NCI-H146 treated with DMSO at 0.1 percent for 48 hours (cell line): ENCODE measurements around the gene FHOD1.

Experiments used
- DNase-seq: peaks from one replicate; lab custom pipeline; 2025; ENCODE audit not compliant: unreplicated experiment; lab: John Stamatoyannopoulos, UW

Gene FHOD1

DNA sequence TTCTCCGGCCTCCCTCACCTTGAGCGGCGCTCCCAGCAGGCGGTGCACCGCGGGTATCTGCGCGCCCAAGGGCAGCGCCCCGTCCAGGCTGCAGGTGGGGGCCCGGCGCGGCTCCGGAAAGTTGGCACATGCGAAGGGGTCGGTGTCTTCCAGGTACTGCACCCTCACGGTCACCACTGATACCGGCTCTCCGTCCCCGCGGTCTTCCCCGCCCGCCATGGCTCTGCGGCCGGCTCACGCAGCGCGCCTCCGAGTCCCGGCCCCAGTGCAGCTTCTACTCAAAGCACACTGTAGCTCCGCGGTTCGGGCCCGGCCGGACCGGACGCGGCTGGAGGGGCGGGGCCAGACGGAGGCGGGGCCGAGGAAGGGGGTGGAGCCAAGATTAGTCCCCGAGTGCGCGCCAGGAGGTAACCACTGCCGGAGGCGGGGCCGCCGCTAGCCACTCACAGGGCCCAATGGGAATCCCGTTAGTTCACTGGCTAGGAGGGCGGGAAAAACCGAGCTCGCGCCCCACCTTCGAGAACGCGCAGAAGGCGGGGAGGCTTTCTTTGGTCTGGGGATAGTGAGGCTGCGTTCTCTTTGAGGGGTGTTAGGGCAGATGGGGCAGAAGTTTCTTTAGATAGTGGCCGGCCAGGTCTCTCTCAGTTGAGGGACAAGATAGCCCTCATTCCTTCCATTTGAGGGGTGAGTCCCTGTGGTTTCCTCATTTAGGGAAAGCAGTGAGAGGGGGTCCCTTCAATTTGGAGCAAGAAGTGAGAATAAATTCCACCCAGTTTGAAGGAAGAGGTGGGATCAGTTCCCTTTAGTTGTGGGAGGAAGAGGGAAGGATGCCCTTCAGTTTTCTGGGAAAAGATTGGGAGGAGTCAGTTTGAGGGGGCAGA is at the start of gene FHOD1:
TSS of gene FHOD1 (minus strand) at position 290 of the 881 bp plus-strand sequence. CDS start at position 219, 71 bp downstream.
- peak; percentile 81 for DNase-seq

DNA sequence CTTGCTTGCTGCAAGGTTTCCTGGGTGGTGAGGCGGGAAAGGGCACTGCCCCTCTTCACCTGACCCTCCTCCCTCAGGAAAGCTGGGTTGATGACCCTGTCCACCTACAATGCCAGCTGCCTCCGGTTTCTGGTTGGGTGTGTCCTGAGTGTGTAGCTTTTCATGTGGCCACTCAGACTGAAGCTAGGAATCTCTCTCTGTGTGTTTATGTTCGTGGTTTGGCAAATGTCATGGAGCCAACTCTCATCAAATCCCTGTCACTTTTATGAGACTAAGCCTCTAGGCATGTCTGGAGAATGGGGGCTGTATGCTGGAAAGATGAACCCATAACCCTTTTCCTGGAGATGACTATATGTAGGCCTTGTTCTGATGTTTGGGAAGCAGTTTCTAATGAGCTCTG is 49.1 kb upstream of the FHOD1 start:
- no peak for DNase-seq

DNA sequence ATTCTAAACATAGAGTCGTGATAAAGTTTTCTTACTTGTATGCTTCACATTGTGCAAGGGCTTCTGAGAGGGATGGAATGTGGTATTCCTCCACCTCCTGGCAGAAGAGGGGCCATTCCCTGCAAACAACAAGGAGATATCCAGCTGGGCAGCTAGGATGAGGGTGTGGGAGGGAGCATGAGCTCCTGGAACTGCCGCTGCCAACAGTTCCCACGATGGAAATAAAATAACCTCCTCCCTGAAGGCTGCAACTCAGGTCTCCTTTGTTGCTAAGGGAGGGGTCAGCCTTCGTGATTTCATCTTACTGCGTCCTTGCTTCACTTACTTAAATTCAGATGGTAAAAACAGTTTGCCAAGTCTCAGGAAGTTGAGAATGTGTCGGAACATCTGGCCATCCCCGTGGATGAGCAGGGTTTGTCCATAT is 47.7 kb upstream of the FHOD1 start:
- no peak for DNase-seq

DNA sequence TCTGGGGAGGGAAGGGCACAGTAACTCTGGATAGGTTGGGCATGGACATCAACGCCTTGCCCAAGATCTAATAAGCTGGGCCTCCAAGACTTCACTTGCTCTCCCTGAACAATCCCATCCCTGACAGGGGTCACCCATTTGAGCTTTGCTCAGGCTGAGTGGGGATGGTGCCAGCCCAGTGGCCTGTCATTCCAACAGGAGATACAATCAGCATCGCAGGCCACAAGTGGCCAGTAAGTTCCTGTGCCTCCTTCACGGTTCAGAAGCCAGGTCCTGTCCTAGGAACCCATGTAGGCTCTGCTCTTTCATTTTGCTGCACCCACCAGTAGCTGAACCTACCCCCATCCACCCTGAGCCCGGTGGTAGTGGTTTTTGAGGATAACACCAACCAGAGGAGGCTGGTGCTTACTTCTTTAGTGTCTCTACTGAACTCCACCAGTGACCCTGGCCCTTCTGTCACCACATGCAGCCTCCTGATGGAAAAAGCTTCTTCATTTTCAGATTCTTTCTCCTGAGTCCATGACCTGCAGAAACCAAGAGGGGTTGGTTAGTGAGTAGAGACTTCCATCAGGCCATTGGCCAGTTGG is 47.0 kb upstream of the FHOD1 start:
- DNase-seq, result no peak

DNA sequence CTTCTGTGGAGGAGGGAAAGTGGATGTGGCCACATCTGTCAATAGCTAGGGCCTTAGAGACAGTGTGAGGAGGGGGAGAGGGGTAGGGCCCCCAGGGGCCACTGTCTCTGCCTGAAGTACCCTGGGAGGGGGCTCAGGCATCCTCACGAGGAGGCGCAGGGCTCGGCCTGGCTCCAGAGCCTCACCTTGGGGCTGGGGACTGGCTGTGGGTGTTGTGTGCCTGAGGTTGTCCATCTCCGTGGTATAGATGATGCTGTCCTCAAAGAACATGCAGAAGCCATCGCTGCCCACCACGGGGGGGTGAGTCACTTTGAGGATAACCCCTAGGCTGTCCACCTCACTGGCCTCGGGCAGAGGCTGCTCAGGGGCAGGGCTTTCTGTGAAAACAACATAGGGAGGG is 44.2 kb upstream of the FHOD1 start:
- no peak for DNase-seq

DNA sequence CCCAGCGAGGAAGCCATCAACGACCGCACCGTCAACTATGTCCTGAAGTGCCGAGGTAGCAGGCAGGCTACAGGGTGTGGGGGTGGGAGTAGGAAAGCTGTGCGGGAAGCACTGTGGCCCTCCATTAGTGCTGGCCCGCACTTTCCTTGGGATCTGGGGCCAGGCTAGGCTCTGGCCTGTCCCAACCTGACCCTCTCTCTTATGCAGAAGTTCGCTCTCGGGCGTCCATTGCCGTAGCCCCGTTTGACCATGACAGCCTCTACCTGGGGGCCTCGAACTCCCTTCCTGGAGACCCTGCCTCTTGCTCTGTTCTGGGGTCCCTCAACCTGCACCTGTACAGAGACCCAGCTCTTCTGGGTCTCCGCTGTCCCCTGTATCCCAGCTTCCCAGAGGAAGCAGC is 40.7 kb upstream of the FHOD1 start:
- DNase-seq, result no peak

DNA sequence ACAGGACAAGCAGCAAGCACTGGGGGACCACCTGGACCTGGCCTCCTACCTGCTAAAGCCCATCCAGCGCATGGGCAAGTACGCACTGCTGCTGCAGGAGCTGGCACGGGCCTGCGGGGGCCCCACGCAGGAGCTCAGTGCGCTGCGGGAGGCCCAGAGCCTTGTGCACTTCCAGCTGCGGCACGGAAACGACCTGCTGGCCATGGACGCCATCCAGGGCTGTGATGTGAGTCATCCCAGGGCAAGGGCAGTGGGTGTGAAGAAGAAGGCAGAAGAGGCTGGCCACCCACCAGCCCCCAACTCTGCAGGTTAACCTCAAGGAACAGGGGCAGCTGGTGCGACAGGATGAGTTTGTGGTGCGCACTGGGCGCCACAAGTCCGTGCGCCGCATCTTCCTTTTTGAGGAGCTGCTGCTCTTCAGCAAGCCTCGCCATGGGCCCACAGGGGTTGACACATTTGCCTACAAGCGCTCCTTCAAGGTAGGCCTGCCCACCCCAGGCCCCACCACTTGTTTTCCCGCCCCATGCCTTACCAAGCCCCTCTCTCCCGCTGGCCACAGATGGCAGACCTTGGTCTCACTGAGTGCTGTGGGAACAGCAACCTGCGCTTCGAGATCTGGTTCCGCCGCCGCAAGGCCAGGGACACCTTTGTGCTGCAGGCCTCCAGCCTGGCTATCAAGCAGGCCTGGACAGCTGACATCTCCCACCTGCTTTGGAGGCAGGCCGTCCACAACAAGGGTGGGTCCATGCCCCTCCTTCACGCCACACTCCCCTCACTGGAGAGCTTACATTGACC is 39.4 kb upstream of the FHOD1 start:
- DNase-seq, result no peak

DNA sequence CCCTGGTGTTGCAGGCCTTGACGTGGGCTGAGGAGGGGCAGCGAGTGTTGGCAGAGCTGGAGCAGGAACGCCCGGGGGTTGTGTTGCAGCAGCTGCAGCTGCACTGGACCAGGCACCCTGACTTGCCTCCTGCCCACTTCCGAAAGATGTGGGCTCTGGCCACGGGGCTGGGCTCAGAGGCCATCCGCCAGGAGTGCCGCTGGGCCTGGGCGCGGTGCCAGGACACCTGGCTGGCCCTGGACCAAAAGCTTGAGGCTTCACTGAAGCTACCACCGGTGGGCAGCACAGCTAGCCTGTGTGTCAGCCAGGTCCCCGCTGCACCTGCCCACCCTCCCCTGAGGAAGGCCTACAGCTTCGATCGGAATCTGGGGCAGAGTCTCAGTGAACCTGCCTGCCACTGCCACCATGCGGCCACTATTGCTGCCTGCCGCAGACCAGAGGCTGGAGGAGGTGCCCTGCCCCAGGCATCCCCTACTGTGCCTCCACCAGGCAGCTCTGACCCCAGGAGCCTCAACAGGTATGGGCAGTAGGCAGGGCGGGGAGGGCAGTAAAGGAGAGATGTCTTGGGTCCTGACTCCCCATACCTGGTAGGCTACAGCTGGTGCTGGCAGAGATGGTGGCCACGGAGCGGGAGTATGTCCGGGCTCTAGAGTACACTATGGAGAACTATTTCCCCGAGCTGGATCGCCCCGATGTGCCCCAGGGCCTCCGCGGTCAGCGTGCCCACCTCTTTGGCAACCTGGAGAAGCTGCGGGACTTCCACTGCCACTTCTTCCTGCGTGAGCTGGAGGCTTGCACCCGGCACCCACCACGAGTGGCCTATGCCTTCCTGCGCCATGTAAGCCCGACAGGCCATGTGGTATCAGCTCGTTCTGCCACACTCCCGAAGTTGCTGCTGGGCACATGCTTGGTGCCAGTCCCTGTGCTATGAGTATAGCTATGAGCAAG is 37.7 kb upstream of the FHOD1 start:
- DNase-seq, result peak; percentile 59

DNA sequence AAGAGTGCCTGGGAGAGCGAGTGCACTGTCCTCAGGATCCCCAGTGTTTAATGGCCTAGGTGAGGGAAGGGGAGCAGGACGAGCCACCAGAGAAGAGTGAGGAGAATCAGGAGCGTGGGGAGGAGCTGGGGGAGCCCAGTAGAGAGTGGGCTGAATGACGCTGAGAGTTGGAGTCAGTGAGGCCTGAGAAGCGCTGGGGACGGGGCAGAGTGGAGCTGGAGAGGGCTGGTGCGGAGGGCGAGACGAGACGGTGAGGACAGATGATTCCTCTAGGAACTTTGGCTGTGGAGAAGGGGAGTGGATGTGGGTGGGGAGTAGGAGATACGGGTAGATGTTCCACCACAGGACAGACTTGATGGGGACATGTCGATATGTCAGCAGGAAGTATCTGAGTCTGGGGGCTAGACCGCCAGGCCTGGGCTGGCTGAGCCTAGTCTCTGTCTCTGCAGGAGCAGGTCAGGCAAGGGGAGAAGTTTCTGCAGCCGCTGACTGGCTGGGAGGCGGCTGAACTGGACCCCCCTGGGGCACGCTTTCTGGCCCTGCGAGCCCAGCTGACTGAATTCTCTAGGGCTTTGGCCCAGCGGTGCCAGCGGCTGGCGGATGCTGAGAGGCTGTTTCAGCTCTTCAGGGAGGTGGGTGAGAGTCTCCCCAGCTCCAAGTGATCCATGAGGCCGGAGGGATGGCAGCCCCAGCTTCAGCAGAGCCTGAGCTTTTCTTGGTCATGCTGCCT is 36.7 kb upstream of the FHOD1 start:
- DNase-seq, result no peak

DNA sequence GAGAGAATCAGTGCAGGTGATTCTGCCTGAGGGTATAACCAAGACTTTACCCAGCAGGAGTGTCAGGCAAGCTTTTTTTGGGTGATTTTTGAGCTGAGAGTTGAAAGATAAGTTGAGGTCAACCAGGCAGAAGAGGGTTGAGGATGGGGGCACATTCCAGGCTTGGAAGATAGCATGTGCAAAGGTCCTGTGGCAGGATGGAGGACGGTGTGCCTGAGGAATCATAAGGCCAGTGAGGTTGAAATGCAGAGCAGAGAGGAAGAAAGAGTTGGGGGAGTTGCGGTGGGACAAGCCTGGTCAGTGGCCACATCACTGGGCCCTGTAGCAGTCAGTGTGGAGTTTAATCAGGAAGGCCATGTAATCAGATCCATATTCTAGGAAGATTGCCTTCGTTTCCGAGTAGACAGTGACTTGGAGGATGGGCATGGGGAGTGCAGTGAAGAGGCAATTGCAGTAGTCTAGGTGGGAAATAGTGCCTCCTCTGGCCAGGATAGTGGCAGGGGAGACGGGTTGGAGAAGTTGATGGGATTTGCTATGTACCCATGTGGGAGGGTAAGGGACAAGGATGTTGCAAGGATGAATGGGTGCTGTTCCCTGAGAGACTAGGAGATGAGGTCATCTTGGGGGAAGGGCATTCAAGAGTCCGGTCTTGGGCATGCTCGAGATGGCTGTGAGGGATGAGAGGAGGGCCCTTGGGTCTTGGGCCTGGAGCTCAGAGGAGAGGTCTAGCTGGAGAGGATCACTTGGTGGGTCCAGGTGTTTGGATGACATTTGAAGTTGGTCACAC is 36.0 kb upstream of the FHOD1 start:
- DNase-seq, result no peak

DNA sequence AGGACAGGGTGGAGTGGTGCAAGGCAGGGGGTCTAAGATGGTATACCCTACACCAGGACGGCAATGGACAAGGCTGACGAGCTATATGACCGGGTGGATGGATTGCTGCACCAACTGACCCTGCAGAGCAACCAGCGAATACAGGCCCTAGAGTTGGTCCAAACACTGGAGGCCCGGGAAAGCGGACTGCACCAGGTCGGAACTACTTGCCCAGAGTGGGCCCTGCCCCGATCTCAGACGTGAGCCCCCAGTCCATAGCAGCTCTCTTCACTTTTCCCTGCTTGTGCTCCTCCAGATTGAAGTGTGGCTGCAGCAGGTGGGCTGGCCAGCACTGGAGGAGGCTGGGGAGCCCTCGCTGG is 35.1 kb upstream of the FHOD1 start:
- DNase-seq, result no peak

DNA sequence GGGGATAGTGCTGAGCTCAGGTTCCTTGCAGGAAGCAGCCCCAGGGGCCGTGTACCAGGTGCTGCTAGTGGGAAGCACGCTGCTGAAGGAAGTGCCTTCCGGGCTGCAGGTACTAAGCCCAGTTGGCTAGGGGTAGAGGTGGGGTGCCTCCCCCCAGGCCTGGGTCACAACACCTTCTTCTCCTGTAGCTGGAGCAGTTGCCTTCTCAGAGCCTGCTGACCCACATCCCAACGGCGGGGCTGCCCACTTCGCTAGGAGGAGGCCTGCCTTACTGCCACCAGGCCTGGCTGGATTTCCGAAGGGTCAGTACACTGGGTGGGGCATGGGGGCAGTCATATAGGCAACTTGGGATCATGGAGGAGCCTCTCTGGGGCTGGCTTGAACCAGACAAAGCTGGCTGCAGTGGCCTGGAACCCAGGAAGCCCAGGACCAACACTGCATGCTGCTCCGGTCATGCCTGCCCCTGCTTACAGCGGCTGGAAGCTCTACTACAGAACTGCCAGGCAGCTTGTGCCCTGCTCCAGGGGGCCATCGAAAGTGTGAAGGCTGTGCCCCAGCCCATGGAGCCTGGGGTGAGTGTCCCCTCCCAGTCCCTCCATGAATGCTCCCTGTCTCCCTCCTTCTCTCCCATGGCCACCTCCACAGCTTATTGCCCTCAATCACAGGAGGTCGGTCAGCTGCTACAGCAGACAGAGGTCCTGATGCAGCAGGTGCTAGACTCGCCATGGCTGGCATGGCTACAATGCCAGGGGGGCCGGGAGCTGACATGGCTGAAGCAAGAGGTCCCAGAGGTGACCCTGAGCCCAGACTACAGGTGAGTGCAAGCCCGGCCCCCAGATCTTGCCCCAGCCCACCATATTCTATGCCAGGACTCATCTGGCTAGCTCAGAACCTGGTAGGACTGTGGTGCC is 34.5 kb upstream of the FHOD1 start:
- no peak for DNase-seq

DNA sequence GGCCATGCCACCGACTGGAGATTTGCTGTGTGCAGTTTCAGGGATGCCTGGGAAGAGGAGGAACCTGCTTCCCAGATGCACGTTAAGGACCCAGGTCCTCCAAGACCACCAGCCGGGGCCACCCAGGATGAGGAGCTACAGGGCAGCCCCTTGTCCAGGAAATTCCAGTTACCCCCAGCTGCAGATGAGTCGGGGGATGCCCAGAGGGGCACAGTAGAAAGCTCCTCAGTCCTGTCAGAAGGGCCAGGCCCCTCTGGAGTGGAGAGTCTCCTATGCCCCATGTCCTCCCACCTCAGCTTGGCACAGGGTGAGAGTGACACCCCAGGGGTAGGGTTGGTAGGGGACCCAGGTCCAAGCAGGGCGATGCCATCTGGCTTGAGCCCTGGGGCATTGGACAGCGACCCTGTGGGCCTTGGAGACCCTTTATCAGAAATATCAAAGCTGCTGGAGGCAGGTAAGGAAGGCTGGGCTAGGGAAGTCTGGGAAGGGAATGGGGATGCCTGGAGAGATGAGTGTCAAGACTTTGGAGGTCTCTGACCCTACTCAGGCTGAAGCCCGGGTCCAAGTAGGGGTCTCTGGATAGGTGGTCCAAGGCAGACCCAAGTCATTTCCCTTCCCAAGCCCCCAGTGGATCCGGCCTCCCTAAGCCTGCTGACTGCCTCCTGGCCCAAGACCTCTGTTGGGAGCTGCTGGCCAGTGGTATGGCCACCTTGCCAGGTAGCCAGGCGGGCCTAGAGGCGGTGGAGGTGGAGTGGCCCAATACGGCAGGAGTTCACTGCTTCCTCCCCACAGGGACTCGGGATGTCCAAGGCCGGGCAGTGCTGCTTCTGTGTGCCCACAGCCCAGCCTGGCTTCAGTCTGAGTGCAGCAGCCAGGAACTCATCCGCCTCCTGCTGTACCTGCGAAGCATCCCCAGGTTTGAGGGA is 33.1 kb upstream of the FHOD1 start:
- no peak for DNase-seq

DNA sequence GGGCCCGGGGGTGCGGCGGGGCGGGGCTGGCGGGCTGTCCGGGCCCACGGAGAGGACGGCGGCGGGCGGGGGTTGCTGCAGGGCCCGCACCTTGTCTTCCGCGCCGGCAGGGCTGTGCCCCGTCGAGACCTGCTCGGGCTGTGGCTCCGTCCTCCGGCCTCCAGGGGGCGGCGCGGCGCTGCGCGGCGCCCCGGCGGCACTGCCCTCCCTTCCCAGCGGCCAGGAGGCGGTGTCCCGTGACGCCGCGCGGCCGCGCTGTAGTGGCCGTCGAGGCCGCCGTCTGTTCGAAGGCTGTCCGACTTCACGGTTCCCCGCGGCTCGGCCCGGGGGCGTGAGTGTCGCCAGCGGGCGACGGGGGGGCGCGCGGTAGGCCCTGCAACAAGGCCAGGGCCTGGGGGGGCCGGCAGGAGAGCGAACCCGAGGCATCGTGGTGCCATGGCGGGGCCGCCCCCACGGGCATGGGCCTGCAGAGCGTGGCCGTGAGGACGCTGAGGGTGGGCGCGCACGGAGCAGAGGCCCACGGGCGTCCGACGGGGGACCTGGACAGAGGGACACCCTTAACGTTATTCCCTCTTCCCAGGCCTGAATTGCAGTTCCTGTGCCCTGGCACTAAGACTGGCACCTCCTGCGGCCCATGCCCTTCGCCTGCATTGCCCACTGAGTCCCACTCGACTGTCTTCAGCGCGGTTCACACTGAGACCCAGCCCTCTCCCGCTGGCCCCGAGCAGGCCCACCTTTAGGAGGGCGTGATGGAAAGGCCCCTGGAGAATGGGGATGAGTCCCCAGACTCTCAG is 32.2 kb upstream of the FHOD1 start, which contains the start of gene PLEKHG4:
TSS of gene PLEKHG4 (plus strand) at position 237 of the 794 bp plus-strand sequence. CDS start at position 750, 513 bp downstream.
- DNase-seq, result peak; percentile 33

DNA sequence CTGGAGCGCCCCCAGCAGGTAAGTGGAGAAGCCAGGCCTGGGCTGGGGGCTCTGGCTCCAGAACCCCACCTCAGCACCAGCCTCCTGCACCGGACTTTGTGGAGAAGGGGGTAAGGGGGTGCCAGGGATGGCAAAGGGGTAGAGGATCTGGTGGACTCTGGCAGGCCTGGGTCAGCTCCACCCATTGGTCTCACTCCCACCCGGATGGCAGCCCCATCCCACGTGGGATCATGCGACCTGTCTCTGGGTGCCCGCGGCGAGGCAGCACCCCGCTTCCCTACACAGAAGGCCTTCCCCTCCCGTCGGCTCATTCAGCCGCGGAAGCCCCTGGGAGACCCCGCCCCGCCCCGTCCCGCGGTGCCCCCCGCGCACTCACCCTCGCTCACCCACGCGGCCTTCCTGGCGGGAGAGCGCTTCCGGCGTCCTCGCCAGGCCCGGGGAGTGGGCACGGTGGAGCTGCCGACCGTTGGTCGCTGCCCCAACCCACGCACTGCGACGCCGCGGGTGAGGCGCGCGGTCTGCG is 31.6 kb upstream of the FHOD1 start:
- no peak for DNase-seq
